WERI-Rb-1 (cell line): ENCODE results near the gene KSR1.

Experiments
- DNase-seq: peaks from one replicate; pipeline ENCODE4 v3.0.0-alpha.2; 2020
- H3K27ac ChIP-seq: fragments of 250-450 bp; sonication (Bioruptor Pico); 2 replicates; pipeline ENCODE4 v1.5.1; 2020; ENCODE audit warnings: mild to moderate bottlenecking, moderate library complexity
- H3K27me3 ChIP-seq: fragments of 250-450 bp; sonication (Bioruptor Pico); 2 replicates; pipeline ENCODE4 v1.5.1; 2021; ENCODE audit warnings: mild to moderate bottlenecking, low read depth, moderate library complexity; ENCODE audit not compliant: insufficient read depth, severe bottlenecking
- H3K36me3 ChIP-seq: fragments of 250-450 bp; sonication (Bioruptor Pico); 2 replicates; pipeline ENCODE4 v1.5.1; 2020; ENCODE audit warnings: mild to moderate bottlenecking, moderate library complexity
- H3K4me3 ChIP-seq: 2 replicates; pipeline ENCODE4 v1.5.1; 2011; ENCODE audit warnings: low read depth, mild to moderate bottlenecking, control low read depth, low read length
- H3K9me3 ChIP-seq: fragments of 250-450 bp; sonication (Bioruptor Pico); 2 replicates; pipeline ENCODE4 v1.5.1; 2021; ENCODE audit warnings: mild to moderate bottlenecking, moderate library complexity; ENCODE audit not compliant: severe bottlenecking
- TF ChIP-seq, protein P1 (sequence below): IDR thresholded peaks from 2 replicates; pipeline ENCODE4 v1.5.1; 2011; ENCODE audit warnings: low read depth, mild to moderate bottlenecking, control low read depth, inconsistent platforms, low read length

Gene KSR1

GRCh38 chr17:27612160-27612770 is 156.0 kb downstream of the KSR1 start:
- Histone ChIP-seq H3K9me3 (no peaks in the 10 kb centered on the region), H3K36me3 (peaks cover 92% of the 10 kb centered on the region), H3K27me3 (no peaks in the 10 kb centered on the region), H3K4me3 (no peak overlapping the region), H3K27ac (no peak overlapping the region)
- no peak for DNase-seq
- TF ChIP-seq, protein P1, sequence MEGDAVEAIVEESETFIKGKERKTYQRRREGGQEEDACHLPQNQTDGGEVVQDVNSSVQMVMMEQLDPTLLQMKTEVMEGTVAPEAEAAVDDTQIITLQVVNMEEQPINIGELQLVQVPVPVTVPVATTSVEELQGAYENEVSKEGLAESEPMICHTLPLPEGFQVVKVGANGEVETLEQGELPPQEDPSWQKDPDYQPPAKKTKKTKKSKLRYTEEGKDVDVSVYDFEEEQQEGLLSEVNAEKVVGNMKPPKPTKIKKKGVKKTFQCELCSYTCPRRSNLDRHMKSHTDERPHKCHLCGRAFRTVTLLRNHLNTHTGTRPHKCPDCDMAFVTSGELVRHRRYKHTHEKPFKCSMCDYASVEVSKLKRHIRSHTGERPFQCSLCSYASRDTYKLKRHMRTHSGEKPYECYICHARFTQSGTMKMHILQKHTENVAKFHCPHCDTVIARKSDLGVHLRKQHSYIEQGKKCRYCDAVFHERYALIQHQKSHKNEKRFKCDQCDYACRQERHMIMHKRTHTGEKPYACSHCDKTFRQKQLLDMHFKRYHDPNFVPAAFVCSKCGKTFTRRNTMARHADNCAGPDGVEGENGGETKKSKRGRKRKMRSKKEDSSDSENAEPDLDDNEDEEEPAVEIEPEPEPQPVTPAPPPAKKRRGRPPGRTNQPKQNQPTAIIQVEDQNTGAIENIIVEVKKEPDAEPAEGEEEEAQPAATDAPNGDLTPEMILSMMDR: no peak

GRCh38 chr17:27613433-27613832 is 157.2 kb downstream of the KSR1 start:
- Histone ChIP-seq H3K9me3 (no peaks in the 10 kb centered on the region), H3K27me3 (no peaks in the 10 kb centered on the region), H3K4me3 (no peak overlapping the region), H3K27ac (no peak overlapping the region), H3K36me3 (peaks cover 92% of the 10 kb centered on the region)
- DNase-seq: no peak
- TF ChIP-seq, protein P1: no peak

- TF ChIP-seq, protein P1: no peak
- H3K27me3 ChIP-seq: no peaks in the 10 kb centered on the region
- no peak overlapping the region for H3K4me3 ChIP-seq
- H3K36me3 ChIP-seq: peaks cover 81% of the 10 kb centered on the region
- DNase-seq: no peak
- H3K27ac ChIP-seq: no peak overlapping the region
- H3K9me3 ChIP-seq: no peaks in the 10 kb centered on the region
These were observed 158.9 kb downstream of the KSR1 start for GRCh38 chr17:27615121-27615520.

- peaks cover 81% of the 10 kb centered on the region for H3K36me3 ChIP-seq
- DNase-seq: no peak
- H3K9me3 ChIP-seq: no peaks in the 10 kb centered on the region
- H3K4me3 ChIP-seq: no peak overlapping the region
- no peak overlapping the region for H3K27ac ChIP-seq
- TF ChIP-seq, protein P1: no peak
- no peaks in the 10 kb centered on the region for H3K27me3 ChIP-seq
These were observed 160.2 kb downstream of the KSR1 start for GRCh38 chr17:27616414-27616813.

GRCh38 chr17:27618417-27618816 is 162.2 kb downstream of the KSR1 start:
- Histone ChIP-seq H3K4me3 (no peak overlapping the region), H3K27ac (no peak overlapping the region), H3K9me3 (no peaks in the 10 kb centered on the region), H3K27me3 (no peaks in the 10 kb centered on the region), H3K36me3 (peaks cover 83% of the 10 kb centered on the region)
- TF ChIP-seq, protein P1: no peak
- no peak for DNase-seq

DNA sequence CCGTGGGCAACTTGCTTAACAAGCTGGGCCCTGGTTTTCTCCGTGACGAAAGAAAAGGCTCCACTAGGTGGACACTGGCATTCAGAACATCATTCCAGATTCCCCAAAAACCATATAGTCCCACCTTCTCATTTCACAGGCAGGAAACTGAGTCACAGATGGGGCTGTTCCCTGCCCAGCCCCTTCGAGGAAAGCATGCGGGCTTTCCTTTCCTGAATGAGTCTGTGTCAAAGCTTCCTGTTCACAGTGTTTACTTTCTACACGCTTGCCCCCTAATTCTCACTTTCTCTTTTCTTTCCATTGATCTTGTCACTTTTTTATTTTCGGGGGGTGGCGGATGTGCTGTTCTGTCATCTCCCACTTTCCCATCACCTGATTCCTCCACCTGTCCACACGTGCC is 164.5 kb downstream of the KSR1 start:
- DNase-seq: no peak
- TF ChIP-seq, protein P1: no peak

More for the DNA sequence above, 164.5 kb downstream of the KSR1 start:
- Histone ChIP-seq H3K27ac (no peak overlapping the region), H3K27me3 (no peaks in the 10 kb centered on the region), H3K4me3 (no peak overlapping the region), H3K36me3 (peaks cover 68% of the 10 kb centered on the region), H3K9me3 (no peaks in the 10 kb centered on the region)
